Measurements from ENCODE around the gene C17orf100. TPM values are rescaled to one million over a fixed set of nuclear protein-coding genes. Genes with fewer than 3 reads are reported as not detected.
"Not testable (repeated sequence)": the region's sequence is repeated elsewhere in the genome, so short reads cannot be mapped to it uniquely, and the experiment has no call there.

The C17orf100 gene
- total RNA-seq, 3 donors from 2014 or later, result 0.90 to 1.8 (median 1.1) TPM

DNA sequence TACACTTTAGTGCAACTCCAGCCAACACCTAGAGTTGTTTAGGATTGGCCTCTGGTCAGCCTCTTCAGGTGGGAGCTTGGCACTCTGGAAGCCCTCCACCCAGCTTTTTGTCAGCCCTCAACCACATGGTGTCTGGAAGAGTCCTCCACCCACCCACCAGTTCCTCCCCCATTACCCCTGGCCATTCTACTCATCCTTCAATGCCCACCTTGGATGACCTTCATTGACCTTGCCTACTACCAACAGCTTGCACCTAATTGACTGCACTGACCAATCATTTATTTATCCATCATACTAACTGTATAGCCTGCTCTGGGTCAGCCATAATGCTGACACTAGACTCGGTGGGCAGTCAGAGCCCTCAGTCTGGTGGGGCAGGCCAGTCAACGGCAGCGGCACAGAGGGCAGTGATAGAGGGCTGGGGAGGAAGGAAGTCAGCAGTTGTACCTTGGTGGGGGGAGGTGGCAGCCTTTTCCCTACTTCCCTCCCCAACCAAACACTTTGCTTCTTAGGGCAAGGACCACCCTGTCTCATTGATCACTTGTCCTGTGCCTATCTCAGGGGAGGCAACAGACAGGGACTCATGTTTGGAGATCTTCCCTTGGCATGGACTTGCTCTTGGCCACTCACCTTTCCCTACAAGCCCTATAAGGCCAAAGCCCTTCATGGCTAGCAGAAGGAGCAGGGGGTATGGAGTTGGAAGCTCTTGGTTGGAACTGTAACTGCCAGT lies 32.3 kb downstream of the C17orf100 start:
- Mint-ChIP-seq H3K4me3 (no peak overlapping the region), H3K27me3 (ENCODE audit: low read depth) (peaks cover 36% of the 10 kb centered on the region)

DNA sequence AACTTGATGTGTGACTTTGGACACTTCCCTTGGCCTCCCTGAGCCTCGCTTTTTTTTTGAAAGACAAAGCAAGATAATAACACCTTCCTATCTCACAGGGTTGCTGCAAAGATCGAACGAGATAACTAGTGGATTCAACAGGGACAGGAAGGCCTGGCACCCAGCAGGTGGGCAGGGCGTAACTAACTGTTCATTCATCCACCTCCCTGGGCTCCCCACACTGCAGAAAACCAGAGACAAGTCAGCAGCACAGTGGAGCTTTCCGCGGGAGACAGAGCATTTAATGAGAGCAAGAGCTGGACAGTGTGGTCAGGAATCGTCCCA lies 32.9 kb downstream of the C17orf100 start:
- ATAC-seq, result no peak
- no peaks in the 10 kb centered on the region for H3K4me1 Mint-ChIP-seq (ENCODE audit: low read depth)
- no peak for DNase-seq
- H3K9me3 Mint-ChIP-seq, result no peaks in the 10 kb centered on the region
- H3K36me3 Mint-ChIP-seq (ENCODE audit: insufficient read depth), result no peaks in the 10 kb centered on the region
- peaks cover 34% of the 10 kb centered on the region for H3K27me3 Mint-ChIP-seq (ENCODE audit: low read depth)
- no peak overlapping the region for H3K4me3 Mint-ChIP-seq

More for the DNA sequence above, 32.3 kb downstream of the C17orf100 start:
- DNase-seq (no peak), ATAC-seq (no peak)
- Mint-ChIP-seq H3K9me3 (no peaks in the 10 kb centered on the region), H3K36me3 (ENCODE audit: insufficient read depth) (no peaks in the 10 kb centered on the region), H3K4me1 (ENCODE audit: low read depth) (no peaks in the 10 kb centered on the region)

DNA sequence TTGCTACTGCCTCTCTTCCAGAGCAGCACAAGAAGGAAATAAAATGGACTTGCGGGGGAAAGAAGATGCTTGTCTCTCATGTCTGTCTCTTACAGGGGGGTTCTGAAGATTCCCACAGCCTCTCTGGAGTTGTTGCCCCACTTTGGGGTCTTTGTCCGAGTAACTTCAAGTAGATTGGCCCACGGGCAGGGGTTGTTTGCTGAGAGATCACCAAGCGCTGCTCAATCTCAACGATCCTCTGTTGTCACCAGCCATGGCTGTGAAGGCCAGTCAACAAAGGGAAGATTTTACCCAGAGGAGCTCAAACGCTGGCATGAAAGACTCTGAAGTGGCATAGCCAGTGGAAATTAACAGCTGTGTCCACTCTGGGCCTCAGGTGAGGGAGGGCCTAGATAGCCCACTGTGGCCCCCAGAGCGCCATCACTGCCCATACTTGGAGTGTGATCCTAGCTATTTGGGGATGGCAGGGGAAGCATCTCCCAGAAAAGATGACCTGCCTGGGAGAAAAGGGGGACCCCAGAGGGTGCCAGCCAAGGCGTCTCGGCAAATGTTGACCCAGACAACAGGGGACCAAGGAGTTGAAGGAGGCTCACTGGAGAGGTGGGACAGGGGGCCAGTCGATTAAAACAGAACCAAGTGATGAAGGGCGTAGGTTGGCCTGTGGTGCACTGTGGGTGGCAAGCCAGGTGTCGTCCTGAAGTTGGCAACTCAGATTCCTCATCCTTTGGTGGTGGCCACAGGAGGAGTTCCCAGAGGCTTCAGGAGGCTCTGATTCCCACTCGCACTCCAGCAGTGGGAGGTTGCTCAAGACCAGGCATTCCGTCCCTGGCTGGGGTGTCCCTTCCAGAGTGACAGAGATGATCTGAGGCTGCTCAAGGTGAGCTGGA lies 33.6 kb downstream of the C17orf100 start:
- H3K36me3 Mint-ChIP-seq (ENCODE audit: insufficient read depth), result no peaks in the 10 kb centered on the region
- no peaks in the 10 kb centered on the region for H3K9me3 Mint-ChIP-seq
- no peak for ATAC-seq
- no peak for DNase-seq
- no peaks in the 10 kb centered on the region for H3K4me1 Mint-ChIP-seq (ENCODE audit: low read depth)
- no peak overlapping the region for H3K4me3 Mint-ChIP-seq
- H3K27me3 Mint-ChIP-seq (ENCODE audit: low read depth), result peaks cover 30% of the 10 kb centered on the region

DNA sequence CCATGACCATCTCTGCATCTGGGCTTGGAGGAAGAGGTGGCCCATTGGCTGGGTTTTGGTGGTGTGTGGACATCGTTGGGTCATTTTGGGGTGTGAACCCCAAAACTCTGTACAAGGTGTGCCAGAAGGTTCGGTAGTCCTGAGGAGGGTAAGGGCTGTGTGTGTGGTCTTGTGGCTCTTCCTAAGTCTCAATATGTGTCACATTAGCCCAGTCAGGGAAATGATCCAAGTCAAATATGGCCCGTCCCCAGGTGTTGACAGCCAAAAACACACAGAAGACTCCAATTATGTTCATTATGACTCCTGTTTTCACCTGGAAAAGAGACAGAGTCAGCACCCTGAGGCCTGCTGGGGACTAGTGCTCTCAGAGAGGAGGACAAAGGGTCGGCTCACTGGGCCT lies 34.5 kb downstream of the C17orf100 start:
- H3K27me3 Mint-ChIP-seq (ENCODE audit: low read depth), result peaks cover 31% of the 10 kb centered on the region
- ATAC-seq (no peak), DNase-seq (no peak)
- no peaks in the 10 kb centered on the region for H3K36me3 Mint-ChIP-seq (ENCODE audit: insufficient read depth)
- no peak overlapping the region for H3K4me3 Mint-ChIP-seq
- H3K4me1 Mint-ChIP-seq (ENCODE audit: low read depth), result no peaks in the 10 kb centered on the region
- H3K9me3 Mint-ChIP-seq, result no peaks in the 10 kb centered on the region

DNA sequence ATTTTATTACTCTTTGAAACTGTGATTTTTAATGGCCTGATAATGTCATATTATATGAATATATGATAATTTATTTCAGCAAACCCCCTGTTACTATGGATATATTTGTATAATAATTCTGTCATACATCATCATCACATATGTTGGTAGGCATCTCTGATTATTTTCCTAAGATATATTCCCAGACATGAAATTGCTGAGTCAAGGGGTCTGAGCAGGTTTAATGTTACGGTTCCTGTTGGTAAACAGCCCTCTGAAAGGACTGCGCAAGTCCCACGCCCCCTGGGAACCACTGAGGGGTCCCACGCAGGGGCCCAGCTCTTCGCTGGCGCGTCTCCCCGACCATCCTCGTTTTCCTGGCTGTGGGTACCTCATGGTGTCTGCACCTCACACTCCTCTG lies 37.4 kb downstream of the C17orf100 start:
- no peaks in the 10 kb centered on the region for H3K9me3 Mint-ChIP-seq
- H3K4me1 Mint-ChIP-seq (ENCODE audit: low read depth), result no peaks in the 10 kb centered on the region
- no peaks in the 10 kb centered on the region for H3K36me3 Mint-ChIP-seq (ENCODE audit: insufficient read depth)
- no peak overlapping the region for H3K4me3 Mint-ChIP-seq
- DNase-seq (no peak), ATAC-seq (no peak)
- H3K27me3 Mint-ChIP-seq (ENCODE audit: low read depth), result peaks cover 31% of the 10 kb centered on the region

DNA sequence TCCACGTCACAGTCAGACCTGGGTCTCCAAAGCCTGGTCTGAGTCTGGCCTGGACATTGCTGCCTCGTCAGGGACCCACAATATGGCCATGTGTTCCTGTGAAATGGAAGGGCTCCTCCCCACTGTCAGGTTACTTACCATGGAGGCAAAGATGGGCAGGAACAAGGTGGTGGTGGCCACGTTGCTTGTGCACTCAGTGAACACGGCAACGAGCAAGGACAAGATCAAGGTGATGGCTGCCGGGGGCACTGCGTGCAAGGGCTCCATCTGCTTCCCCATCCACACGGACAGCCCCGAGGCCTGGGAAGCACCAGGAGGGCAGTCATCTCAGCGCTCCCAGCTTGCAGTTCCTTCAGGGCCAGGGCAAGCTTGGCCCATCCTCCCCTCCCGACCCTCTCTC lies 39.1 kb downstream of the C17orf100 start:
- H3K9me3 Mint-ChIP-seq, result no peaks in the 10 kb centered on the region
- no peak overlapping the region for H3K4me3 Mint-ChIP-seq
- DNase-seq, result no peak
- H3K27me3 Mint-ChIP-seq (ENCODE audit: low read depth), result peaks cover 36% of the 10 kb centered on the region
- H3K36me3 Mint-ChIP-seq (ENCODE audit: insufficient read depth), result no peaks in the 10 kb centered on the region
- H3K4me1 Mint-ChIP-seq (ENCODE audit: low read depth), result no peaks in the 10 kb centered on the region
- ATAC-seq, result no peak

DNA sequence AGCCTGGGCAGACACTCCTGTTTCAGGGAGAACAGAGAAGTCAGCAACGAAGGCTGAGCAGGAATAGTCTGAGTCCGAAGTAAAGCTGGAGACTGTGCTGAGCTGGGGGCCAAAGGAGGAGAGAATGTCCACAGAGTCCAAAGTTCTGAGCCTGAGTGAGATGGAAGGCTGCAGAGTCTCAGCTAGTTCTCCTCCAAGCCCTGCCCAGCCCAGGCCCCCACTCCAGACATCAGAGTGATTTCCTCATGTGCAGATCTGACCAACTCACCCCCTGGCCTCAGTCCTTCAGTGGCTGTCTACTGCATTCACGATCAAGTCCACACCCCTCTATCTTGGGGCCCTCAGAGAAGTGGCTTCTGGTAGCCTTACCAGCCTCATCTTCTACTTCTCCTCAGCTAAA lies 40.0 kb downstream of the C17orf100 start:
- no peak for ATAC-seq
- H3K36me3 Mint-ChIP-seq (ENCODE audit: insufficient read depth), result no peaks in the 10 kb centered on the region
- no peak for DNase-seq
- peaks cover 42% of the 10 kb centered on the region for H3K27me3 Mint-ChIP-seq (ENCODE audit: low read depth)
- no peaks in the 10 kb centered on the region for H3K9me3 Mint-ChIP-seq
- H3K4me1 Mint-ChIP-seq (ENCODE audit: low read depth), result no peaks in the 10 kb centered on the region
- H3K4me3 Mint-ChIP-seq, result no peak overlapping the region

DNA sequence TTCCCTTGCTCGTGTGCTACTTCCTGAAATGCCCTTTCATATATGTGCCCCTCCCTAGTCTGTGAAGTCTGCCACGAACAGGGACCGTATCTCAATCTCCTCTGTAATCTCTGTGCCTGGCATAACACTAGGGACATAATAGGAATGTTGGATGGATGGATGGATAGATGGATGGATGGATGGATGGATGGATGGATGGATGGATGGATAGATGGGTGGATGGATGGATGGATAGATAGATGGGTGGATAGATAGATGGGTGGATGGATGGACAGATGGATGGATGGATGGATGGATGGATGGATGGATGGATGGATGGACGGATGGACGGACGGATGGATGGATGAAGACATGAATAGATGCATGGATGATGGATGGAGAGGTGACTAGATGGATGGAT lies 40.4 kb downstream of the C17orf100 start:
- not testable (repeated sequence) for ATAC-seq; H3K4me1 Mint-ChIP-seq (ENCODE audit: low read depth); H3K4me3 Mint-ChIP-seq; H3K9me3 Mint-ChIP-seq; DNase-seq; H3K36me3 Mint-ChIP-seq (ENCODE audit: insufficient read depth)
- peaks cover 44% of the 10 kb centered on the region for H3K27me3 Mint-ChIP-seq (ENCODE audit: low read depth)

DNA sequence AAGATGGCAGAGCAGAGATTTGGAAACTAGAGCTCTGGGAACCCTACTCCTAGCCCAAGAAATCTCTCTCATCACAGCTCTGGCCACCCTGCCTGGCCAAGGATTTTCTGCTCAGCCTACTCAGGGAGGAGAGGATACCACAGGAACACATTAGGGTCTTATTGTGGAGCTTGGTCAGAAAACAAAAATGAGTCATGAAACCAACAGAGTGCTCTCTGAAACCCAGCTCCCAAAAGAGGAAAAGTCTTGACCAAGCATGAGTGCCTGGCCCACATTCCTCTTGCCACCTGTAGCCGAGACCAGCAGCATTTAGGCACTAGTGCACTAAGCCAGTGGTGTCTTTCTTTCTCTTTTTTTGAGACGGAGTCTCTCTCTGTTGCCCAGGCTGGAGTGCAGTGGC lies 43.5 kb downstream of the C17orf100 start:
- ATAC-seq, result no peak
- no peaks in the 10 kb centered on the region for H3K36me3 Mint-ChIP-seq (ENCODE audit: insufficient read depth)
- H3K9me3 Mint-ChIP-seq, result no peaks in the 10 kb centered on the region
- DNase-seq, result no peak
- H3K4me1 Mint-ChIP-seq (ENCODE audit: low read depth), result no peaks in the 10 kb centered on the region
- no peak overlapping the region for H3K4me3 Mint-ChIP-seq
- H3K27me3 Mint-ChIP-seq (ENCODE audit: low read depth), result peaks cover 38% of the 10 kb centered on the region

DNA sequence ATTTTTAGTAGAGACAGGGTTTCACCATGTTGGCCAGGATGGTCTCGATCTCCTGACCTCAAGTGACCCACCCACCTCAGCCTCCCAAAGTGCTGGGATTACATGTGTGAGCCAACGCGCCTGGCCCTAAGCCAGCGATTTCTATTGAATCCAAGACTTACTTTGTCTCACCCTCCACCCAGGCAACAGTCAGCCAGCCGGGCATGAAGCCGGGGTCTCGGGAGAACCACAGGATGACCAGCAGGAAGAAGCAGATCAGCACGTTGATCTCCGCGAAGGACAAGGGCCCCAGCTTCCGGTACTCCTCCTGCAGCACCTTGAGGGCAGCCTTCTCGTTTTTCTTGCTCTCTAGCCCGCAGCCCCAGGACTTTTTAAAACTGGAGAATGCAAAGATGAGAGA lies 44.0 kb downstream of the C17orf100 start:
- H3K27me3 Mint-ChIP-seq (ENCODE audit: low read depth), result peaks cover 33% of the 10 kb centered on the region
- H3K4me1 Mint-ChIP-seq (ENCODE audit: low read depth), result no peaks in the 10 kb centered on the region
- no peaks in the 10 kb centered on the region for H3K9me3 Mint-ChIP-seq
- no peak for DNase-seq
- H3K36me3 Mint-ChIP-seq (ENCODE audit: insufficient read depth), result no peaks in the 10 kb centered on the region
- no peak overlapping the region for H3K4me3 Mint-ChIP-seq
- ATAC-seq, result no peak

DNA sequence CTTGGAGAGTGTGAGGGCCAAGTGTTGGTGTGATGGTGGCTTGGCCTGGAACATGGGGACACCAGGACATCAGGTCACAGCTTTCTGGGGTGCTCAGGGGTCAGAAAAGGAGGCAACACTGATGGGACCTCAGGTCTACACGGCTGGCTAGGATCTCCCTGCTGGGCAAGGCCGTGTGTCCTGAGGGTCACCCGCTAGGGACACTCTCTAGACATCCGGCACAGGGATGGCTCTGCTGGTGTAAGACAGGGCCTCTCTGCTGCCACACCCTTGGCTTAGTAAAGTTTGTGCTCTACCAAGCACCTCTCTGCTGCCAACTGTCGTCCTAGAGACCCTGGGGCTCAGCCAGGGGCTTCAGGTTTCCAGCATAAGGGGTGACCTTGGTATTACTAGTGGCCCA lies 45.3 kb downstream of the C17orf100 start:
- no peak for DNase-seq
- Mint-ChIP-seq H3K27me3 (ENCODE audit: low read depth) (peaks cover 24% of the 10 kb centered on the region), H3K4me3 (no peak overlapping the region), H3K4me1 (ENCODE audit: low read depth) (no peaks in the 10 kb centered on the region), H3K36me3 (ENCODE audit: insufficient read depth) (no peaks in the 10 kb centered on the region), H3K9me3 (no peaks in the 10 kb centered on the region)
- no peak for ATAC-seq

DNA sequence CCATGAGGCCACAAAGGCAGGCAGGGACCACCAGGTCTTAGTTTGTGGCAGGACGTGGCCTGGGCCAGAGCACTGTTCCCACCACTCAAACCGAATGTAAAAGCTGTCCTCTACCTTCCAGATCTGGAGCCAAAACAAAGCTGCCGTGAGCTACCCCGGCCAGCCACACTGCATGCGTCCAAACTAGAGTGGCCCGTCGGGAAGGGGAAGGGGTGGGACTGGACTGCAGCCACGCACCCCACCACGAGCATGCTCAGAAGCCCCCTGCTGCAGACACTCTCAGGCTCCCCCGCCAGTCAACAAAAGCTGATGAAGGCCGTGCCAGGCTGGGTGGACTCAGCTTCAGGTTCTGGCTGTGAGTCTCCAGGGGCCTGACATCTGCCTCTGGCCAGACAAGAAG lies 46.4 kb downstream of the C17orf100 start:
- Mint-ChIP-seq H3K27me3 (ENCODE audit: low read depth) (peaks cover 20% of the 10 kb centered on the region), H3K9me3 (no peaks in the 10 kb centered on the region), H3K4me1 (ENCODE audit: low read depth) (no peaks in the 10 kb centered on the region), H3K4me3 (no peak overlapping the region), H3K36me3 (ENCODE audit: insufficient read depth) (no peaks in the 10 kb centered on the region)
- no peak for DNase-seq
- no peak for ATAC-seq

DNA sequence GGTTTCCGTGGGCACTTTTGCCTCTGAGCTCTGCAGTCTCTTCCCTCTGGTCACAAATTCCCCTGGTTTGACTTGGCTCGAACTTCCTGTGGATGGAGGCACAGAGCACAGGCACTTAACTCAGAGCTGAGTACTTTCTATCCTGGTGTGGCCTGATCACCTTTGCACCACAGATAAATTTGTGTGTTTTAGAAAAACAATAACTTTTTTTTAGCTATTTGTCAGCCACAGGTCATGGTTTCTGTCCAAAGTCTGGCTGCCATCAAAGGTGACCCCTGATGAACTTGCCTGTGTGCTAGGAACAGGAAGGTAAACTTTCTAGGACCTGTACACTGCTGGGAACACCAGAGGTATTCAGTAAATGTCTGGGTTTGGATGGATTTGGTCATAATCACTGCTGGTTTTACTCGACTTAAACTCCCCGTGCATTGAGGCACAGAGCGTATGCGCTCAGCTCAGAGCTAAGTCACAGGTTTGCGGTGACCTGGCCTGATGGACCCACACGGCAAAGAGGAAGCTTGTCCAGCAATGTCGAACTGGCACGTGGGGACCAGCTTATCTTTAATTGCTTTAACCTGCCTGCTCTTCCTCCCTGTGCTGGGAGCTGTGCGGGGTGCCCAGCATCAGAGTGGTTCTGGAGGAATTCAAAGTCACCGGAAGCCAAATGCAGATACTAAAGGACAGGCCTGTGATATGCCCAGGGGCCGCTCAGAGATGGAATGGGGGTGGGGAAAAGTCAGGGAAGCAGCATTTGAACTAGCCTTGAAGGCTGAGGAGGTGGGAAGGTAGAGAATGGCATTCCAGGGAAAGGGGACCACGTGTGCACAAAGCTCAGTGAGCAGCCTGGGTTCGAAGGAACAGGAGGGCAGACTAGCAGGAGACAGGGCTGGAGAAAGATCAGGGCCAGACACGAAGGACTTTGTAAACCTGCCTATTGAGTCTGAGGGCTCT lies 48.7 kb downstream of the C17orf100 start:
- DNase-seq (no peak), ATAC-seq (no peak)
- no peaks in the 10 kb centered on the region for H3K9me3 Mint-ChIP-seq
- no peak overlapping the region for H3K4me3 Mint-ChIP-seq
- no peaks in the 10 kb centered on the region for H3K36me3 Mint-ChIP-seq (ENCODE audit: insufficient read depth)
- H3K4me1 Mint-ChIP-seq (ENCODE audit: low read depth), result no peaks in the 10 kb centered on the region
- peaks cover 16% of the 10 kb centered on the region for H3K27me3 Mint-ChIP-seq (ENCODE audit: low read depth)

DNA sequence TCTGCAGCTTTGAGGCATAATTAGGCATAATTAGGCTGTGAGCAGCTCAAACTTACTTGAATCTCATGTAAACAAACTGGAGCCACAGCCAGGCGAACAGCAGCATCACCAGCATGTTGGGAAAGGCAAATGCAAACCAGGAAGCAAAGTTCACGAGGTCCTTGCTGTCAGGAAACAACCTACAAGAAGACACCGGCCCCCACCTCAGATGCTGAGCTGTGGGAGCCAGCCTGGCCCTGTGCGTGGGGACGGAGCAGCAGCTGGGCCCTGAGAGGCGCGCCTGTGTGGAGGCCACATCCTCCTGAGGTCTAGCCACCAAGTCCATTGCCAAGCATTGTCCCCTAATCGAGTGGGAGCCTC lies 49.4 kb downstream of the C17orf100 start:
- Mint-ChIP-seq H3K4me1 (ENCODE audit: low read depth) (no peaks in the 10 kb centered on the region), H3K27me3 (ENCODE audit: low read depth) (peaks cover 14% of the 10 kb centered on the region), H3K4me3 (no peak overlapping the region), H3K36me3 (ENCODE audit: insufficient read depth) (no peaks in the 10 kb centered on the region), H3K9me3 (no peaks in the 10 kb centered on the region)
- no peak for DNase-seq
- no peak for ATAC-seq
